Activated naive CD8-positive, alpha-beta T cell treated with anti-CD3 and anti-CD28 coated beads, Interleukin-2, amount 50 U/mL, for 24 hours (primary cell): ENCODE results near the gene NAGK.

Experiments used
- ATAC-seq: fragments of 150-1000 bp; cut with Tn5 transposase; one replicate; pipeline ENCODE4 v1.10.0; 2021
- DNase-seq: peaks from one replicate; pipeline ENCODE4 v3.0.0; 2021
- H3K27ac Mint-ChIP-seq: one replicate; pipeline ENCODE4 v1.8.0; 2021; ENCODE audit warnings: mild to moderate bottlenecking, mixed read lengths
- H3K27me3 Mint-ChIP-seq: one replicate; pipeline ENCODE4 v1.8.0; 2021; ENCODE audit warnings: mixed read lengths
- H3K36me3 Mint-ChIP-seq: one replicate; pipeline ENCODE4 v1.8.0; 2021; ENCODE audit warnings: low read depth, mixed read lengths
- H3K4me1 Mint-ChIP-seq: one replicate; pipeline ENCODE4 v1.8.0; 2021; ENCODE audit warnings: mixed read lengths
- H3K4me3 Mint-ChIP-seq: one replicate; pipeline ENCODE4 v1.8.0; 2021; ENCODE audit warnings: mild to moderate bottlenecking, moderate library complexity, mixed read lengths
- H3K9me3 Mint-ChIP-seq: one replicate; pipeline ENCODE4 v1.8.0; 2021; ENCODE audit warnings: mixed read lengths

Gene NAGK

GRCh38 chr2:71063216-71063615, 5.2 kb upstream of the NAGK start:
- DNase-seq, result no peak
- Mint-ChIP-seq H3K27ac (no peak overlapping the region), H3K4me3 (no peak overlapping the region), H3K27me3 (peaks cover 5% of the 10 kb centered on the region), H3K4me1 (peaks cover 16% of the 10 kb centered on the region), H3K36me3 (peaks cover 3% of the 10 kb centered on the region), H3K9me3 (no peaks in the 10 kb centered on the region)
- no peak for ATAC-seq

- Mint-ChIP-seq H3K27ac (no peak overlapping the region), H3K9me3 (no peaks in the 10 kb centered on the region), H3K4me1 (peaks cover 25% of the 10 kb centered on the region), H3K27me3 (peaks cover 4% of the 10 kb centered on the region), H3K36me3 (peaks cover 6% of the 10 kb centered on the region), H3K4me3 (no peak overlapping the region)
- no peak for DNase-seq
- no peak for ATAC-seq
Observed at GRCh38 chr2:71064110-71064611, 4.3 kb upstream of the NAGK start.

GRCh38 chr2:71064754-71065621, 3.5 kb upstream of the NAGK start:
- H3K27me3 Mint-ChIP-seq, result peaks cover 4% of the 10 kb centered on the region
- H3K4me3 Mint-ChIP-seq, result no peak overlapping the region
- ATAC-seq, result no peak
- no peak overlapping the region for H3K27ac Mint-ChIP-seq
- H3K4me1 Mint-ChIP-seq, result peaks cover 34% of the 10 kb centered on the region
- no peak for DNase-seq
- H3K9me3 Mint-ChIP-seq, result no peaks in the 10 kb centered on the region
- peaks cover 6% of the 10 kb centered on the region for H3K36me3 Mint-ChIP-seq

- DNase-seq (no peak), ATAC-seq (no peak)
- H3K27ac Mint-ChIP-seq, result peak overlapping the region; percentile 37
- peaks cover 6% of the 10 kb centered on the region for H3K36me3 Mint-ChIP-seq
- H3K27me3 Mint-ChIP-seq, result peaks cover 4% of the 10 kb centered on the region
- H3K4me1 Mint-ChIP-seq, result peaks cover 52% of the 10 kb centered on the region
- H3K9me3 Mint-ChIP-seq, result no peaks in the 10 kb centered on the region
- peak overlapping the region; percentile 97 for H3K4me3 Mint-ChIP-seq
Observed at GRCh38 chr2:71066856-71067255, 1.6 kb upstream of the NAGK start.

- Mint-ChIP-seq H3K27ac (peak overlapping the region; percentile 98), H3K4me3 (peak overlapping the region; percentile 97), H3K36me3 (peaks cover 6% of the 10 kb centered on the region), H3K9me3 (no peaks in the 10 kb centered on the region), H3K4me1 (peaks cover 61% of the 10 kb centered on the region), H3K27me3 (peaks cover 4% of the 10 kb centered on the region)
- ATAC-seq (peak; percentile 12), DNase-seq (no peak)
Observed at GRCh38 chr2:71067567-71068217, 756 bp upstream of the NAGK start.

GRCh38 chr2:71069376-71069775, 928 bp downstream of the NAGK start:
- peak overlapping the region; percentile 97 for H3K4me3 Mint-ChIP-seq
- H3K4me1 Mint-ChIP-seq, result peaks cover 75% of the 10 kb centered on the region
- no peaks in the 10 kb centered on the region for H3K9me3 Mint-ChIP-seq
- DNase-seq (peak; percentile 8), ATAC-seq (no peak)
- peak overlapping the region; percentile 98 for H3K27ac Mint-ChIP-seq
- H3K36me3 Mint-ChIP-seq, result peaks cover 18% of the 10 kb centered on the region
- peaks cover 4% of the 10 kb centered on the region for H3K27me3 Mint-ChIP-seq

- no peaks in the 10 kb centered on the region for H3K9me3 Mint-ChIP-seq
- H3K4me3 Mint-ChIP-seq, result peak overlapping the region; percentile 97
- peak; percentile 18 for DNase-seq
- peaks cover 4% of the 10 kb centered on the region for H3K27me3 Mint-ChIP-seq
- no peak for ATAC-seq
- peaks cover 73% of the 10 kb centered on the region for H3K4me1 Mint-ChIP-seq
- peak overlapping the region; percentile 14 for H3K27ac Mint-ChIP-seq
- H3K36me3 Mint-ChIP-seq, result peaks cover 18% of the 10 kb centered on the region
Observed at GRCh38 chr2:71070294-71071093, 2.0 kb downstream of the NAGK start.

- no peaks in the 10 kb centered on the region for H3K9me3 Mint-ChIP-seq
- H3K27ac Mint-ChIP-seq, result peak overlapping the region; percentile 91
- peaks cover 4% of the 10 kb centered on the region for H3K27me3 Mint-ChIP-seq
- peaks cover 70% of the 10 kb centered on the region for H3K4me1 Mint-ChIP-seq
- ATAC-seq (peak; percentile 29), DNase-seq (peak; percentile 56)
- H3K4me3 Mint-ChIP-seq, result peak overlapping the region; percentile 97
- H3K36me3 Mint-ChIP-seq, result peaks cover 18% of the 10 kb centered on the region
Observed at GRCh38 chr2:71071681-71072398, 3.4 kb downstream of the NAGK start.

- DNase-seq (no peak), ATAC-seq (no peak)
- peak overlapping the region; percentile 97 for H3K4me3 Mint-ChIP-seq
- H3K27me3 Mint-ChIP-seq, result peaks cover 4% of the 10 kb centered on the region
- H3K4me1 Mint-ChIP-seq, result peaks cover 65% of the 10 kb centered on the region
- H3K9me3 Mint-ChIP-seq, result no peaks in the 10 kb centered on the region
- H3K27ac Mint-ChIP-seq, result peak overlapping the region; percentile 91
- peaks cover 21% of the 10 kb centered on the region for H3K36me3 Mint-ChIP-seq
Observed at GRCh38 chr2:71072492-71072891, 4.0 kb downstream of the NAGK start.

- Mint-ChIP-seq H3K36me3 (peaks cover 16% of the 10 kb centered on the region), H3K9me3 (no peaks in the 10 kb centered on the region), H3K4me3 (no peak overlapping the region), H3K27me3 (peaks cover under 1% of the 10 kb centered on the region), H3K4me1 (peaks cover 57% of the 10 kb centered on the region), H3K27ac (peak overlapping the region; percentile 7)
- ATAC-seq, result no peak
- DNase-seq, result no peak
Observed at GRCh38 chr2:71073475-71073874, 5.0 kb downstream of the NAGK start.

GRCh38 chr2:71074893-71075395, 6.5 kb downstream of the NAGK start:
- no peak overlapping the region for H3K27ac Mint-ChIP-seq
- H3K9me3 Mint-ChIP-seq, result no peaks in the 10 kb centered on the region
- H3K27me3 Mint-ChIP-seq, result no peaks in the 10 kb centered on the region
- H3K4me1 Mint-ChIP-seq, result peaks cover 42% of the 10 kb centered on the region
- H3K36me3 Mint-ChIP-seq, result peaks cover 21% of the 10 kb centered on the region
- ATAC-seq, result no peak
- no peak overlapping the region for H3K4me3 Mint-ChIP-seq
- no peak for DNase-seq

GRCh38 chr2:71078624-71079023, 10.2 kb downstream of the NAGK start:
- Mint-ChIP-seq H3K9me3 (no peaks in the 10 kb centered on the region), H3K27ac (no peak overlapping the region), H3K4me1 (peaks cover 18% of the 10 kb centered on the region), H3K36me3 (peaks cover 17% of the 10 kb centered on the region), H3K4me3 (no peak overlapping the region), H3K27me3 (no peaks in the 10 kb centered on the region)
- DNase-seq, result no peak
- no peak for ATAC-seq

GRCh38 chr2:71082402-71083252, 14.2 kb downstream of the NAGK start:
- Mint-ChIP-seq H3K4me1 (peaks cover 18% of the 10 kb centered on the region), H3K27ac (peak overlapping the region; percentile 59), H3K27me3 (peaks cover 2% of the 10 kb centered on the region), H3K9me3 (no peaks in the 10 kb centered on the region), H3K4me3 (peak overlapping the region; percentile 6), H3K36me3 (peaks cover 6% of the 10 kb centered on the region)
- ATAC-seq (peak; percentile 93), DNase-seq (peak; percentile 67)
